Naive thymus-derived CD8-positive, alpha-beta T cell (primary cell): ENCODE measurements around the gene RING1. TPM values are rescaled to one million over a fixed set of nuclear protein-coding genes. Genes with fewer than 3 reads are reported as not detected.

Source experiments
- ATAC-seq, 2 donors: fragments of 150-1000 bp; cut with Tn5 transposase in 1 of 2; sonication (Bioruptor Pico), chemical (Tn5 transposase) in 1 of 2; 1 replicate in 1 of 2; 2 replicates in 1 of 2; pipeline ENCODE4 v1.10.0; 2021; ENCODE audit warnings: mild to moderate bottlenecking in 2 of 2, moderate library complexity in 2 of 2
- POLR2A ChIA-PET: fragments of 350-600 bp; sonication (Branson Sonifier 250); formaldehyde crosslinking; loops from one replicate; lab custom pipeline; 2021; ENCODE audit warnings: antibody characterized with exemption; lab: Charles Lee
- DNase-seq, 10 donors: peaks; one replicate each; pipeline versions ENCODE4 v3.0.0 to v3.0.0-alpha.2; 2020 to 2022
- H3K27ac Mint-ChIP-seq, 10 donors: one replicate each; pipeline ENCODE4 v1.8.0; 2020 to 2022; ENCODE audit warnings: mild to moderate bottlenecking in 10 of 10, mixed read lengths in 10 of 10, moderate library complexity in 4 of 10, inconsistent platforms in 1 of 10
- H3K27me3 Mint-ChIP-seq, 5 donors: one replicate each; pipeline ENCODE4 v1.8.0; 2021 to 2022; ENCODE audit warnings: mixed read lengths in 5 of 5
- H3K36me3 Mint-ChIP-seq, 3 donors: one replicate each; pipeline ENCODE4 v1.8.0; 2020 to 2022; ENCODE audit warnings: mixed read lengths in 3 of 3, mild to moderate bottlenecking in 2 of 3, inconsistent platforms in 1 of 3
- H3K4me1 Mint-ChIP-seq, 4 donors: one replicate each; pipeline ENCODE4 v1.8.0; 2021 to 2022; ENCODE audit warnings: mixed read lengths in 4 of 4
- H3K4me3 Mint-ChIP-seq, 10 donors: one replicate each; pipeline ENCODE4 v1.8.0; 2020 to 2022; ENCODE audit warnings: mild to moderate bottlenecking in 10 of 10, mixed read lengths in 10 of 10, moderate library complexity in 6 of 10, inconsistent platforms in 1 of 10
- H3K9me3 Mint-ChIP-seq, 9 donors: one replicate each; pipeline ENCODE4 v1.8.0; 2020 to 2022; ENCODE audit warnings: mixed read lengths in 9 of 9, mild to moderate bottlenecking in 3 of 9, inconsistent platforms in 1 of 9, moderate library complexity in 1 of 9
- polyA plus RNA-seq, 3 donors: library from polyadenylated mRNA; unstranded; fragments of 300-500 nt; fragmentation: Illumina TruSeq; gene quantifications; one replicate each; pipeline ENCODE4 v1.2.3, GENCODE V29; 2021
- total RNA-seq, 8 experiments: library from RNA in 2 of 8; stranded (reverse) in 2 of 8; gene quantifications; one replicate each; pipeline ENCODE4 v1.2.3 and lab custom pipeline; 2021 to 2026

RING1 gene
- total and polyA plus RNA-seq, 5 experiments from 2014 or later: 12.1 to 59.1 (median 12.5) TPM

GRCh38 chr6:33189625-33190448 is 18.5 kb upstream of the RING1 start:
- Mint-ChIP-seq H3K4me3 (peak overlapping the region in 3 of 10 donors; percentile 9 to 54 (median 18)), H3K27ac (peak overlapping the region in 1 of 10 donors; percentile 22), H3K27me3 (peaks cover 9 to 44% (median 23%) of the 10 kb centered on the region in 5 donors), H3K36me3 (peaks cover 0 to 20% (median 5%) of the 10 kb centered on the region in 3 donors), H3K9me3 (no peaks in the 10 kb centered on the region), H3K4me1 (peaks cover 10 to 24% (median 14%) of the 10 kb centered on the region in 4 donors)
- DNase-seq (no peak), ATAC-seq (no peak)
- POLR2A ChIA-PET: interaction anchor here (0.6 to 1.7 kb wide), 3 partner anchors 11 to 51 kb away, joined by 3 to 5 read pairs (median 4); partner anchors contain the start of genes HSD17B8, RXRB and SLC39A7

GRCh38 chr6:33190504-33191107 is 17.7 kb upstream of the RING1 start:
- Mint-ChIP-seq H3K4me3 (peak overlapping the region in 3 of 10 donors; percentile 9 to 54 (median 27)), H3K27ac (peak overlapping the region in 2 of 10 donors; percentile 36 to 59), H3K9me3 (no peaks in the 10 kb centered on the region), H3K27me3 (peaks cover 9 to 44% (median 23%) of the 10 kb centered on the region in 5 donors), H3K4me1 (peaks cover 12 to 21% (median 15%) of the 10 kb centered on the region in 4 donors), H3K36me3 (peaks cover 0 to 27% (median 9%) of the 10 kb centered on the region in 3 donors)
- no peak for ATAC-seq
- no peak for DNase-seq
- POLR2A ChIA-PET: interaction anchor here (0.6 to 1.7 kb wide), 3 partner anchors 10 to 52 kb away, joined by 3 to 5 read pairs (median 4); partner anchors contain the start of genes HSD17B8, RXRB and SLC39A7

GRCh38 chr6:33191383-33192104 is 16.8 kb upstream of the RING1 start:
- Mint-ChIP-seq H3K4me3 (peak overlapping the region; percentile 60 to 91 (median 78)), H3K4me1 (peaks cover 15 to 26% (median 17%) of the 10 kb centered on the region in 4 donors), H3K27ac (peak overlapping the region in 3 of 10 donors; percentile 34 to 76 (median 51)), H3K9me3 (no peaks in the 10 kb centered on the region), H3K27me3 (peaks cover 9 to 44% (median 22%) of the 10 kb centered on the region in 5 donors), H3K36me3 (peaks cover 0 to 35% (median 10%) of the 10 kb centered on the region in 3 donors)
- POLR2A ChIA-PET: interaction anchor here (0.5 to 1.6 kb wide), 5 partner anchors 8 to 378 kb away, joined by 3 to 10 read pairs (median 5); partner anchors contain the start of gene RING1
- no peak for ATAC-seq
- no peak for DNase-seq

- peak in 5 of 10 donors; percentile 26 to 57 (median 41) for DNase-seq
- H3K9me3 Mint-ChIP-seq: no peaks in the 10 kb centered on the region
- peaks cover 9 to 40% (median 20%) of the 10 kb centered on the region in 5 donors for H3K27me3 Mint-ChIP-seq
- H3K4me1 Mint-ChIP-seq: peaks cover 16 to 32% (median 19%) of the 10 kb centered on the region in 4 donors
- ATAC-seq: peak; percentile 63 to 75
- POLR2A ChIA-PET: interaction anchor here (0.5 to 1.6 kb wide), 5 partner anchors 8 to 377 kb away, joined by 3 to 10 read pairs (median 5); partner anchors contain the start of gene RING1
- H3K4me3 Mint-ChIP-seq: peak within 1 kb of the TSS; percentile 78 to 93 (median 87)
- H3K36me3 Mint-ChIP-seq: peaks cover 0 to 40% (median 7%) of the 10 kb centered on the region in 3 donors
- H3K27ac Mint-ChIP-seq: peak within 1 kb of the TSS in 7 of 10 donors; percentile 36 to 89 (median 81)
Measured at GRCh38 chr6:33192105-33192646, 16.1 kb upstream of the RING1 start, which contains the start of gene COL11A2. Gene COL11A2, minus strand, starts transcription at chr6:33192467. Its CDS starts 227 bp downstream, at chr6:33192240.

- DNase-seq (peak in 5 of 10 donors; percentile 34 to 69 (median 43)), ATAC-seq (peak; percentile 31 to 53)
- Mint-ChIP-seq H3K9me3 (no peaks in the 10 kb centered on the region), H3K4me3 (peak overlapping the region; percentile 78 to 93 (median 87)), H3K27me3 (peaks cover 3 to 32% (median 18%) of the 10 kb centered on the region in 5 donors), H3K27ac (peak overlapping the region in 8 of 10 donors; percentile 36 to 89 (median 77)), H3K4me1 (peaks cover 24 to 39% (median 25%) of the 10 kb centered on the region in 4 donors), H3K36me3 (peaks cover 0 to 40% (median 7%) of the 10 kb centered on the region in 3 donors)
- POLR2A ChIA-PET: interaction anchor here (0.6 to 1.8 kb wide), 9 partner anchors 9 to 85 kb away, joined by 3 to 10 read pairs (median 6); partner anchors contain the start of genes B3GALT4 and RING1
Measured at GRCh38 chr6:33192671-33193602, 15.4 kb upstream of the RING1 start.

- H3K27ac Mint-ChIP-seq: peak overlapping the region in 7 of 10 donors; percentile 36 to 78 (median 53)
- H3K4me3 Mint-ChIP-seq: peak overlapping the region; percentile 39 to 81 (median 66)
Measured at GRCh38 chr6:33193619-33194018, 14.7 kb upstream of the RING1 start.

GRCh38 chr6:33194431-33194979 is 13.8 kb upstream of the RING1 start:
- DNase-seq (peak in 1 of 10 donors; percentile 24), ATAC-seq (no peak)
- H3K4me1 Mint-ChIP-seq: peaks cover 33 to 55% (median 39%) of the 10 kb centered on the region in 4 donors
- H3K36me3 Mint-ChIP-seq: peaks cover 0 to 40% (median 6%) of the 10 kb centered on the region in 3 donors
- H3K27ac Mint-ChIP-seq: peak overlapping the region in 5 of 10 donors; percentile 8 to 77 (median 43)
- POLR2A ChIA-PET: interaction anchor here (1.5 to 1.8 kb wide), 3 partner anchors 11 to 54 kb away, joined by 6 to 8 read pairs (median 7); partner anchors contain the start of gene RING1
- H3K9me3 Mint-ChIP-seq: no peaks in the 10 kb centered on the region
- H3K27me3 Mint-ChIP-seq: peaks cover 3 to 20% (median 12%) of the 10 kb centered on the region in 5 donors
- H3K4me3 Mint-ChIP-seq: peak overlapping the region in 3 of 10 donors; percentile 7 to 67 (median 24)

More at GRCh38 chr6:33193619-33194018, 14.7 kb upstream of the RING1 start:
- H3K36me3 Mint-ChIP-seq: peaks cover 0 to 40% (median 7%) of the 10 kb centered on the region in 3 donors
- ATAC-seq (no peak), DNase-seq (peak in 1 of 10 donors; percentile 35)
- peaks cover 3 to 25% (median 15%) of the 10 kb centered on the region in 5 donors for H3K27me3 Mint-ChIP-seq
- H3K4me1 Mint-ChIP-seq: peaks cover 29 to 46% (median 31%) of the 10 kb centered on the region in 4 donors
- H3K9me3 Mint-ChIP-seq: no peaks in the 10 kb centered on the region
- POLR2A ChIA-PET: interaction anchor here (0.6 to 1.8 kb wide), 7 partner anchors 10 to 84 kb away, joined by 3 to 8 read pairs (median 6); partner anchors contain the start of genes B3GALT4 and RING1

- Mint-ChIP-seq H3K27me3 (peaks cover 0 to 9% (median 7%) of the 10 kb centered on the region in 5 donors), H3K27ac (peak overlapping the region in 3 of 10 donors; percentile 42 to 76 (median 55)), H3K36me3 (peaks cover 0 to 40% (median 6%) of the 10 kb centered on the region in 3 donors), H3K9me3 (no peaks in the 10 kb centered on the region), H3K4me1 (peaks cover 32 to 59% (median 44%) of the 10 kb centered on the region in 4 donors), H3K4me3 (peak overlapping the region in 1 of 10 donors; percentile 62)
- no peak for ATAC-seq
- POLR2A ChIA-PET: interaction anchor here (1.0 to 1.5 kb wide), 4 partner anchors 12 to 53 kb away, joined by 3 to 6 read pairs (median 3); no protein-coding TSS in a partner anchor
- peak in 1 of 10 donors; percentile 61 for DNase-seq
Measured at GRCh38 chr6:33195304-33196165, 12.8 kb upstream of the RING1 start.
